ENCODE measurements around the gene S100A4.

GRCh38 chr1:153592748-153593147 is 47.1 kb upstream of the S100A4 start:
- TF ChIP-seq ELF4 (IDR thresholded peaks at IDR 0.05) (no peak), PKNOX1 (IDR thresholded peaks at IDR 0.05) (no peak), SP1 (IDR thresholded peaks at IDR 0.05) (no peak), NFRKB (IDR thresholded peaks at IDR 0.05) (no peak)

Data from HEK293T (cell line).